HepG2 (cell line): ENCODE measurements around the gene GADD45GIP1. TPM values are rescaled to one million over a fixed set of nuclear protein-coding genes. Genes with fewer than 3 reads are reported as not detected.

Source experiments
- AFF4 ChIP-seq: sonication (generic); formaldehyde crosslinking; IDR thresholded peaks from 2 replicates; pipeline ENCODE4 v1.4.0; 2020; ENCODE audit warnings: missing genetic modification reagents
- ATF3 ChIP-seq: sonication (generic); formaldehyde crosslinking; IDR thresholded peaks from 2 replicates; pipeline ENCODE4 v1.4.0; 2020; ENCODE audit warnings: missing genetic modification reagents
- ATF7 ChIP-seq, 2 experiments: fragments of 450-650 bp in 1 of 2; sonication (generic) in 1 of 2; formaldehyde crosslinking in 1 of 2; IDR thresholded peaks; 2 replicates each; pipeline versions ENCODE4 v1.4.0 to v1.6.1; 2016 to 2020; ENCODE audit warnings: antibody characterized with exemption in 1 of 2, mild to moderate bottlenecking in 1 of 2, missing genetic modification reagents in 1 of 2
- ATF7-NPFF ChIP-seq: sonication (generic); formaldehyde crosslinking; IDR thresholded peaks from 2 replicates; pipeline ENCODE4 v1.8.1; 2023; ENCODE audit warnings: mild to moderate bottlenecking, low read depth, missing genetic modification reagents, moderate library complexity
- DRAP1 ChIP-seq: IDR thresholded peaks from 2 replicates; pipeline ENCODE4 v1.6.1; 2016; ENCODE audit warnings: missing genetic modification reagents, missing compliant biosample characterization
- ELF1 ChIP-seq: sonication (generic); formaldehyde crosslinking; IDR thresholded peaks from 2 replicates; pipeline ENCODE4 v1.4.0; 2020; ENCODE audit warnings: missing genetic modification reagents
- KMT2B ChIP-seq: IDR thresholded peaks from 2 replicates; pipeline ENCODE4 v1.6.1; 2016; ENCODE audit warnings: missing genetic modification reagents, missing compliant biosample characterization
- LCORL ChIP-seq, 2 experiments: fragments of 450-650 bp in 1 of 2; sonication (generic) in 1 of 2; formaldehyde crosslinking in 1 of 2; IDR thresholded peaks; 2 replicates each; pipeline versions ENCODE4 v1.5.0 to v1.6.1; 2017 to 2020; ENCODE audit warnings: antibody characterized with exemption in 1 of 2, missing genetic modification reagents in 1 of 2
- MYC ChIP-seq: sonication (generic); formaldehyde crosslinking; IDR thresholded peaks from 2 replicates; pipeline ENCODE4 v1.9.0; 2021; ENCODE audit warnings: missing genetic modification reagents, borderline replicate concordance
- PCBP1 ChIP-seq: fragments of 200-400 bp; formaldehyde crosslinking; IDR thresholded peaks from 2 replicates; pipeline ENCODE4 v1.6.1; 2017; ENCODE audit warnings: mild to moderate bottlenecking, low read depth, low read length, borderline replicate concordance
- PHF20 ChIP-seq: sonication (generic); formaldehyde crosslinking; IDR thresholded peaks from 2 replicates; pipeline ENCODE4 v1.5.0; 2020; ENCODE audit warnings: mild to moderate bottlenecking, missing genetic modification reagents
- SCMH1 ChIP-seq: sonication (generic); formaldehyde crosslinking; IDR thresholded peaks from 2 replicates; pipeline ENCODE4 v1.9.0; 2021; ENCODE audit warnings: missing genetic modification reagents, mild to moderate bottlenecking, borderline replicate concordance
- SMARCC2 ChIP-seq: fragments of 450-650 bp; IDR thresholded peaks from 2 replicates; pipeline ENCODE4 v1.6.1; 2017; ENCODE audit warnings: antibody characterized with exemption, mild to moderate bottlenecking
- ZC3H13 ChIP-seq: sonication (generic); formaldehyde crosslinking; IDR thresholded peaks from 2 replicates; pipeline ENCODE4 v1.8.1; 2023; ENCODE audit warnings: mild to moderate bottlenecking, missing genetic modification reagents, moderate library complexity
- ZNF264 ChIP-seq: sonication (generic); formaldehyde crosslinking; IDR thresholded peaks from 2 replicates; pipeline ENCODE4 v1.4.0; 2020; ENCODE audit warnings: missing genetic modification reagents
- ZNF33A ChIP-seq: sonication (generic); formaldehyde crosslinking; IDR thresholded peaks from 2 replicates; pipeline ENCODE4 v1.5.1; 2020; ENCODE audit warnings: missing genetic modification reagents, mild to moderate bottlenecking, moderate library complexity, borderline replicate concordance
- ZNF362 ChIP-seq: sonication (generic); formaldehyde crosslinking; IDR thresholded peaks from 2 replicates; pipeline ENCODE4 v1.4.0; 2020; ENCODE audit warnings: missing genetic modification reagents, mild to moderate bottlenecking, borderline replicate concordance
- ZNF770 ChIP-seq: sonication (generic); formaldehyde crosslinking; IDR thresholded peaks from 2 replicates; pipeline ENCODE4 v1.5.0; 2020; ENCODE audit warnings: mild to moderate bottlenecking, missing genetic modification reagents
- ZNF792 ChIP-seq: IDR thresholded peaks from 2 replicates; pipeline ENCODE4 v1.6.1; 2016
- ZNF839 ChIP-seq: sonication (generic); formaldehyde crosslinking; IDR thresholded peaks from 2 replicates; pipeline ENCODE4 v1.4.0; 2020; ENCODE audit warnings: missing genetic modification reagents, mild to moderate bottlenecking, borderline replicate concordance
- ZNF850 ChIP-seq: sonication (generic); formaldehyde crosslinking; conservative IDR thresholded peaks from 2 replicates; pipeline ENCODE4 v1.9.0; 2021; ENCODE audit warnings: mild to moderate bottlenecking, missing genetic modification reagents
- polyA plus RNA-seq, 8 experiments: library from polyadenylated mRNA; depleted of rRNA in 3 of 8; stranded (reverse) in 7 of 8; unstranded in 1 of 8; fragments of >200 nt; fragmentation: Illumina TruSeq in 4 of 8; extraction: Trizol in 4 of 8; gene quantifications; 2 replicates each; pipeline versions ENCODE4 v1.2.1 to v1.2.3, GENCODE V29; 2011 to 2016; ENCODE audit warnings: low read depth in 4 of 8, missing spikeins in 1 of 8, mixed read lengths in 1 of 8; ENCODE audit not compliant: insufficient read depth in 1 of 8
- total RNA-seq, 5 experiments: library from RNA; depleted of rRNA; stranded (reverse); fragments of >200 nt; fragmentation: Illumina TruSeq; extraction: Trizol; gene quantifications; 2 replicates each; pipeline ENCODE4 v1.2.3, GENCODE V29; 2016; ENCODE audit warnings: low read depth in 1 of 5

Gene GADD45GIP1
- total and polyA plus RNA-seq, 2 of the 13 experiments (the other 11 are each of a cell fraction or from before 2014, with no cell fraction given) = 24.6 to 30.7 TPM

GRCh38 chr19:12996406-12997094, 39.5 kb upstream of the GADD45GIP1 start (continued):
- no peak for TF ChIP-seq ZNF770 (CRISPR knock-in tag)
- TF ChIP-seq SCMH1 (CRISPR knock-in tag) = no peak
- peak; percentile 68; the same call in 1 of the 2 replicates for TF ChIP-seq ZNF839 (CRISPR knock-in tag)
- no peak for TF ChIP-seq ATF3 (CRISPR knock-in tag)
- 0 out of 2 replicates have a peak, but pooled peaks have one; percentile 58 for TF ChIP-seq AFF4 (CRISPR knock-in tag)
- no peak for TF ChIP-seq PCBP1
- TF ChIP-seq DRAP1 (CRISPR knock-in tag) = no peak
- no peak for TF ChIP-seq LCORL (IDR thresholded peaks at IDR 0.05)
- TF ChIP-seq LCORL (CRISPR knock-in tag; IDR thresholded peaks at IDR 0.05) = peak; percentile 77
- no peak for TF ChIP-seq ZC3H13 (CRISPR knock-in tag)
- no peak for TF ChIP-seq SMARCC2
- TF ChIP-seq ZNF850 (CRISPR knock-in tag) = no peak
- peak; percentile 59; the same call in 1 of the 2 replicates for TF ChIP-seq MYC
- TF ChIP-seq ZNF792 (CRISPR knock-in tag) = peak; percentile 18; the same call in 1 of the 2 replicates
- 0 out of 2 replicates have a peak, but pooled peaks have one; percentile 15 for TF ChIP-seq ZNF362 (CRISPR knock-in tag)
- TF ChIP-seq ELF1 (CRISPR knock-in tag) = no peak
- no peak for TF ChIP-seq ZNF264 (CRISPR knock-in tag)
- TF ChIP-seq ATF7 (IDR thresholded peaks at IDR 0.05) = no peak
- no peak for TF ChIP-seq ATF7 (CRISPR knock-in tag; IDR thresholded peaks at IDR 0.05)
- TF ChIP-seq KMT2B (CRISPR knock-in tag) = no peak
- TF ChIP-seq PHF20 (CRISPR knock-in tag) = no peak
- no peak for TF ChIP-seq ZNF33A (CRISPR knock-in tag)
- TF ChIP-seq ATF7-NPFF (CRISPR knock-in tag) = no peak
